B cell (primary cell): ENCODE measurements around the gene ZNF165.

Experiments used
- CTCF ChIP-seq: fragments of 200-600 bp; IDR thresholded peaks from one replicate; pipeline ENCODE4 v1.8.0; 2022; ENCODE audit warnings: antibody characterized with exemption, mild to moderate bottlenecking
- EZH2 ChIP-seq: IDR thresholded peaks from 2 replicates; pipeline ENCODE4 v1.6.1; 2012; ENCODE audit warnings: borderline replicate concordance, low read depth, mild to moderate bottlenecking, moderate library complexity, low read length; ENCODE audit not compliant: insufficient read depth, poor library complexity, severe bottlenecking

- TF ChIP-seq EZH2 (no peak), CTCF (no peak)
Observed at GRCh38 chr6:28107506-28107905, 27.1 kb downstream of the ZNF165 start.
